Adrenal gland (tissue), 5 donors: ENCODE data around the gene RFXAP.

Experiments
- CTCF ChIP-seq, 6 experiments: fragments of 450-650 bp in 4 of 6; fragments of 200-600 bp in 2 of 6; sonication (generic) in 1 of 6; IDR thresholded peaks; 1 replicate in 5 of 6; 2 replicates in 1 of 6; pipeline versions ENCODE4 v1.5.1 to v1.8.0; 2016 to 2021; ENCODE audit warnings: antibody characterized with exemption in 6 of 6, mild to moderate bottlenecking in 2 of 6, moderate library complexity in 1 of 6
- POLR2A ChIP-seq, 2 donors: fragments of 450-650 bp; IDR thresholded peaks; one replicate each; pipeline ENCODE4 v1.6.1; 2017; ENCODE audit warnings: antibody characterized with exemption in 2 of 2, mild to moderate bottlenecking in 2 of 2, moderate library complexity in 1 of 2
- donor health status: DM: no; HTN: no; CAD: no.

GRCh38 chr13:36834299-36834698, 15.3 kb downstream of the RFXAP start:
- TF ChIP-seq CTCF (IDR thresholded peaks at IDR 0.05): no peak
- no peak for TF ChIP-seq POLR2A (IDR thresholded peaks at IDR 0.05)
